HG02678 (cell line): ENCODE results near the gene NUPR2.
"Not testable (repeated sequence)": the region's sequence is repeated elsewhere in the genome, so short reads cannot be mapped to it uniquely, and the experiment has no call there.

Experiments used
- ATAC-seq: cut with Tn5 transposase; IDR thresholded peaks from one replicate; pipeline ENCODE4 v1.9.1; 2021; ENCODE audit warnings: mild to moderate bottlenecking, moderate library complexity; ENCODE audit not compliant: unreplicated experiment

The NUPR2 gene

DNA sequence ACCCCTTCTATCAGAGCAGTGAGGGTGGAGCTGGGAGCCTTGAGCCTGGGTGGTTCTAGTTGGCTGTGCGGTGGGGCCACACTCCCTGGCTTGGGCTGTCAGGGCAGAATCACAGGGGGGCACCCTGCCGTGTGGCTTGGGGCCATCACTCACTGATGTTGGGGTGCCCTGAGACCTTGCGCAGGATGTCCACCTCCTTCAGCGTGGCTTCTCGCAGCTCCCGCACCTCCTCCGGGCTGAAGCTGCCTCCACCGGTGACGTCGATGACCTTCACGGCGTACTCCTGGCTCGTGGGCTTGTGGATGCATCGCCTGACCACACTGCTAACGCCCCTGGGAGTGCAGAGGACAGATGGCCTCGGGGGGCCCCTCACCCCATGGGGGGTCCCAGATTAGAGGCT is 28.8 kb downstream of the NUPR2 start:
- ATAC-seq, result no peak

DNA sequence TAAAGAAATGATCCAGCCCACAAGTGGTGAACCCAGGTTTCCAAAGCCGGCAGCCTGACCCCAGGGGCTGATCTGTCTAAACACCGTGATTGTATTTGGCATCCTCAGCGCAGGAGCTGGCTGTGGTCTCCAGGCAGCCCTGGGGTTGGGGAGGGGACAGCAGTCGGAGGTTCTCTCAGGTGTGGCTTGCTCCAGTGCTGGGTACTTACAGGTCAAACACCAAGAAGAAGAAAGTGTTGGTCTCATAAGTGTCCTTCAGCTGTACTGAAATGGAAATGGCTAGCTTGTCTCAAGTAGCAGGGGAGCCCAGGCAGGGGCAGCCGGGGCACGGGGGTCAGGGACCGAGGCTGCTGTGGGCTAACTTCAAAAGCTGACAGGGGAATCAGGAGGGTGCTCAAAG is 29.5 kb downstream of the NUPR2 start:
- ATAC-seq, result no peak

DNA sequence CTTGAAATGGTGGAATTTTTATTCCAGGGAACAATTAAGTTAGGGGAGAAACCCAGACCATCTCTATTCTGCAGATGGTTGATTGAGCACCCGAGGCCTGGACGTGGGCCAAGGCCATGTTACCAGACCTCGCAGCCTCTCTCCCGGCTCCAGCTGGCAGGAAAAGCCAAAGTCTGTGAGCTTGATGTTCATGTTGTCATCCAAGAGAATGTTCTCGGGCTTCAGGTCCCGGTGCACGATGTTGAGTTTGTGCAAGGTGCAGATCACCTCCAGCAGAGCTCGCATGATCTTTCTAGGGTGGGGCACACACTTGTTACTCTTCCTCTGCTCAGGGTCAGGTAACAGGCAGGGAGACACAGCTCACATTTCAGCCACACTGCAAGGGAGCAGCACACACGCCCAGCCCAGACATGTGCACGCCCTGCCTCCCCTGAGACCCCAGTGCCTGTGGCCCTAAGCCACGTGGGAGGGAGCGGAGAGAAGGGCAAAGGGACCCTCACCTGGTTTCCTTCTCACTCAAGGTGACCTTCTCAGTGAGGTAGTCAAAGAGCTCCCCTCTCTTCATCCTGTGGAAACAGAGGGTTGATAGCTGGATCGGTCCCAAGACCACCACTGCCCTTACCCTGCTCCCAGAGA is 32.9 kb downstream of the NUPR2 start:
- no peak for ATAC-seq

DNA sequence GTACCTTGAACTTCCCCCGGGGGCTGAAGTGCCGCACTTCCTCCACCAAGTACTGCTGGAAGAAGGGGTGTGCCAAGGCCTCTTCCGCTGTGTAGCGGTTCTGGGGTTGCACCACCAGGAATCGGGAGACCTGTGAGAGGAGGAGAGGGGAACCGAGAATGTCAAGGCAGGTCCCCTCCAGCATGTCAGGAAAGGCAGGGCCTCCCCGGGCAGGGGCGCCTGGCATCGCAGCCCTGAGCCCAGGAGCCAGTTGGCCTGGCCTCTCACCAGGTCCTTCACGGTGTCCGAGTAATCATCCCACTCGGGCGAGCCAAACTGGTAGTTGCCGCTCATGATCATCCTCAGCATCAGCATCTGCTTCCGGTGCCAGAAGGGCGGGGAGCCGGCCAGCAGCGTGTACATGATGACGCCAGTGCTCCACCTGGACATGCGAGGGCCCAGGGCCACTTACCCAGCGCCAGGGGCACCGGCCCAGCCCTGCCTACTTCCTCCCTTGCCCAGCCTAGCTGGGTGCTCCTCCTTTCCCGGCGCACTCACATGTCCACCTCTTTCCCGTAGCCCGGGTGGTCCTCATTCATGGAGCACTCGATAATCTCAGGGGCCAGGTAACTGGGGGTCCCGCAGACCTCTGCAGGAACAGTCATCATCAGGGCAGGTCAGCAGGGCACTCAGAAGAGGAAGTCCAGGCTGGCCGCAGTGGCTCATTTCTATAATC is 34.4 kb downstream of the NUPR2 start:
- ATAC-seq, result no peak

DNA sequence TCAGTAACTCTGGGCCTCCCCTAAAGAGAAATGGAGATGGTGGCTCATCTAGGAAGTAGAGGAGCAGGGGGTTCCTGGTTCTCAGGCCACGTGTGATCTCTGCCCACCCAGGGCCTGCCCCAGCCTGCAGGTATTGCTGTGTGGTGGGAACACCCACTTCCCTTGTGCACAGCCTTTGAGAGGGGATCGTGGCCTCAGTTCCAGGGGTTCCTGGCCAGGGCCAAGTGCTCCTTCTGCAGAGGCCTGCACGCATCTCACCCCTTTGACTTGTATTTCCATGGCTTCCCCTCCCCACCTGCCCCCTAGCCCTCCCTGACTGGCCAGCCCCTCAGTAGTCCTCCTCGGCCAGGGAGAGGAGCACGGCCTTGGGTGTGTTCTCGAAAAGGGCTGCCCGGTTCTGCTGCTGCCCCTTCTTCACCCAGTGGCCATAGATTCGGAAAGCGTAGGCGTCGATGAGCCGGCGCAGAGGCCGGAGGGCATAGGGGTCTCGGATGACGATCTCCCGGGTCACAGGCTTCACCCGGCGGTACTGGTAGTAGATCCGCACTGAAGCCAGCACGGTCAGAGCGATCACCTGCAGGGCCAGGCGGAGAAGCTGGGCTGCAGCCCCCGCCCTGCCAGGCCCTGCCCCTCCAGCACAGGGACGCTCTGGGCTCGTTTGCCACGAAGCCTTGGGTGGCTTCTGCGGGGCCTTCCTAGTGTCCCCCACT is 35.3 kb downstream of the NUPR2 start:
- ATAC-seq, result not testable (repeated sequence)

DNA sequence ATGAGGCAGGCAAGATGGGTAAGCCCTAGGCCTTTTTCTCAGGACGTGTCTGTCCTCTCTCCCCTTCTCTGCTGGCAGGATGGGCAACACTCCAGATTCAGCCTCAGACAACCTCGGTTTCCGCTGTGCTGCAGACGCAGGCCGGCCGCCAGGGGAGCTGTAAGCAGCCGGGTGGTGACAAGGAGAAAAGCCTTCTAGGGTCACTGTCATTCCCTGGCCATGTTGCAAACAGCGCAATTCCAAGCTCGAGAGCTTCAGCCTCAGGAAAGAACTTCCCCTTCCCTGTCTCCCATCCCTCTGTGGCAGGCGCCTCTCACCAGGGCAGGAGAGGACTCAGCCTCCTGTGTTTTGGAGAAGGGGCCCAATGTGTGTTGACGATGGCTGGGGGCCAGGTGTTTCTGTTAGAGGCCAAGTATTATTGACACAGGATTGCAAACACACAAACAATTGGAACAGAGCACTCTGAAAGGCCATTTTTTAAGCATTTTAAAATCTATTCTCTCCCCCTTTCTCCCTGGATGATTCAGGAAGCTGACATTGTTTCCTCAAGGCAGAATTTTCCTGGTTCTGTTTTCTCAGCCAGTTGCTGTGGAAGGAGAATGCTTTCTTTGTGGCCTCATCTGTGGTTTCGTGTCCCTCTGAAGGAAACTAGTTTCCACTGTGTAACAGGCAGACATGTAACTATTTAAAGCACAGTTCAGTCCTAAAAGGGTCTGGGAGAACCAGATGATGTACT is 36.6 kb downstream of the NUPR2 start:
- ATAC-seq, result no peak

DNA sequence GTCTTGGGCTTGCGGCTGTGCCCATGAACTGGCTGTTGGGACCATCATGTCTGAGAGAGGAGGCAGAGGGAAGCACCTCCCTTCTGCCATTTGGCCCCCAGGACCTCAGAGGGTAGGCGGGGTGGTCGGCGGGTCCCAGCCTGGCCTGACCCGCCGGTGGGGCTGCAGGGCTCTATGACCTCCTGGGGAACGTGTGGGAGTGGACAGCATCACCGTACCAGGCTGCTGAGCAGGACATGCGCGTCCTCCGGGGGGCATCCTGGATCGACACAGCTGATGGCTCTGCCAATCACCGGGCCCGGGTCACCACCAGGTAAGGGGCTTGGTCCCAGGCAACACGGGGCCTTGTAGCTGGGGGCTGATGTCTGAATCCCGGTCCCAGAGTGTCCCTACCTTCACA is 38.0 kb downstream of the NUPR2 start:
- no peak for ATAC-seq

DNA sequence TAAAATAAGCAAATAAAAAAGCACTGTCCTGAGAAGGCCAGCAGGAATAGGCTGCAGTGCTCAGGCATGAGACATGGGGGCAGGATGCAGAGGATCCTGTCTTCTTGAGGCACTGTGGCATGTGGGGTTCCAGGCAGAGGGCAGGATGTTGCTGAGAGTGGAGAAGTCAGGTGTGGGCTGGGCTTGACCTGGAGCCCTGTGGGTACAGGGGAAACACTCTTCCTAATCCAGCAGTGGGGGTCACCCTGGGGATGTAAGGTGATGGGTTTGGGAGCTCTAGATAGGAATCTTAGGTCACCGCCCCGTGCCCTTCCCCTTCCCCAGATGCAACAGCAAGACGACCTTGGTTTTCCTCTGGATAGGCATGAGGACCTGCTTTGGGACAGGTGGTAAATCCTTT is 38.5 kb downstream of the NUPR2 start:
- ATAC-seq, result no peak

DNA sequence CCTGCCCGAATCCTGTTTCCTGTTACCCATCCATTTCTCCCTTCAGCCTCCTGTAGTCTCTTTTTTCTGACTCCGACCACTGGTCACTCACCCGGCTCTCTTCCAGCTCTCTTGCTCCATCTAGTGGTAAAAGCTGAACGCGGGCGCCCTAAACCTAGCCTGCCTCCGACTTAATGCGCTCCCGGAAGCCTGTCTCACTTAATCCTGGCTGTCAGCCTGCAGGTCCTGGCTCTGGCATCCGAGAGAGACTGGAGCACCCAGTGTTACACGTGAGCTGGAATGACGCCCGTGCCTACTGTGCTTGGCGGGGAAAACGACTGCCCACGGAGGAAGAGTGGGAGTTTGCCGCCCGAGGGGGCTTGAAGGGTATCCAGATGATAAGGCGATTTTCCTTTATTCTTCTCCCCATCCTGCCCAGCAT is 41.8 kb downstream of the NUPR2 start:
- ATAC-seq, result peak; percentile 93

DNA sequence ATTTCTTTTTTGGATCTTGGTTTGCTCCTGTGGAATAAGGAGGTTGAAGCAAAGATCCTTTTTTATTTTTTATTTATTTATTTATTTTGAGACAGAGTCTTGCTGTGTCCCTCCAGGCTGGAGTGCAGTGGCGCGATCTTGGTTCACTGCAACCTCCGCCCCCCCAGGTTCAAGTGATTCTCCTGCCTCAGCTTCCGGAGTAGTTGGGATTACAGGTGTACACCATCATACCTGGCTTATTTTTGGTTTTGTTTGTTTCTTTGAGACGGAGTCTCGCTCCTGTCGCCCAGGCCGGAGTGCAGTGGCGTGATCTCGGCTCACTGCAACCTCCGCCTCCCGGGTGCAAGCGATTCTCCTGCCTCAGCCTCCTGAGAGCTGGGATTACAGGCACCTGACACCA is 49.8 kb downstream of the NUPR2 start:
- ATAC-seq, result not testable (repeated sequence)
